Loucy (cell line): ENCODE measurements around the gene GOLGA8S.
"Not testable (repeated sequence)": the region's sequence is repeated elsewhere in the genome, so short reads cannot be mapped to it uniquely, and the experiment has no call there.

Source experiments
- H2AFZ ChIP-seq: fragments of 200-600 bp; sonication (generic); 2 replicates; pipeline ENCODE4 v1.6.0; 2016; ENCODE audit warnings: antibody characterized with exemption, mild to moderate bottlenecking, low read length, moderate library complexity
- H3F3A ChIP-seq: fragments of 200-600 bp; 2 replicates; pipeline ENCODE4 v1.6.0; 2016; ENCODE audit warnings: antibody characterized with exemption, low read depth, mild to moderate bottlenecking
- H3K27me3 ChIP-seq: fragments of 200-600 bp; sonication (generic); 2 replicates; pipeline ENCODE4 v1.6.1; 2014; ENCODE audit warnings: low read length, mild to moderate bottlenecking; ENCODE audit not compliant: insufficient read depth, poor library complexity, severe bottlenecking
- H3K36me3 ChIP-seq: fragments of 200-600 bp; sonication (generic); 2 replicates; pipeline ENCODE4 v1.6.1; 2016; ENCODE audit warnings: low read length; ENCODE audit not compliant: insufficient read depth
- H3K4me1 ChIP-seq: fragments of 200-600 bp; sonication (generic); 2 replicates; pipeline ENCODE4 v1.5.1; 2014; ENCODE audit warnings: low read length, mild to moderate bottlenecking; ENCODE audit not compliant: insufficient read depth, poor library complexity, severe bottlenecking
- H3K4me2 ChIP-seq: fragments of 200-600 bp; sonication (generic); 2 replicates; pipeline ENCODE4 v1.6.0; 2014; ENCODE audit warnings: antibody characterized with exemption, low read length, low read depth, mild to moderate bottlenecking; ENCODE audit not compliant: poor library complexity, severe bottlenecking
- H3K4me3 ChIP-seq: fragments of 200-600 bp; sonication (generic); 2 replicates; pipeline ENCODE4 v1.5.1; 2014; ENCODE audit warnings: low read length, mild to moderate bottlenecking, mixed read lengths; ENCODE audit not compliant: poor library complexity, severe bottlenecking
- H3K79me2 ChIP-seq: fragments of 200-600 bp; sonication (generic); 2 replicates; pipeline ENCODE4 v1.6.1; 2014; ENCODE audit warnings: low read length; ENCODE audit not compliant: insufficient read depth
- H3K9ac ChIP-seq: fragments of 200-600 bp; sonication (generic); 2 replicates; pipeline ENCODE4 v1.6.0; 2014; ENCODE audit warnings: mild to moderate bottlenecking, low read depth, low read length, moderate library complexity; ENCODE audit not compliant: poor library complexity, severe bottlenecking
- H3K9me2 ChIP-seq: fragments of 200-600 bp; sonication (generic); replicated peaks from 2 replicates; pipeline ENCODE4 v1.6.1; 2016; ENCODE audit warnings: low read depth, low read length, mixed read lengths
- H3K9me3 ChIP-seq: fragments of 200-600 bp; sonication (generic); 2 replicates; pipeline ENCODE4 v1.6.1; 2014; ENCODE audit warnings: mild to moderate bottlenecking, antibody characterized with exemption, low read length, low read depth; ENCODE audit not compliant: insufficient read depth
- H4K20me1 ChIP-seq: fragments of 200-600 bp; sonication (generic); 2 replicates; pipeline ENCODE4 v1.6.0; 2014; ENCODE audit warnings: antibody characterized with exemption, low read length, mild to moderate bottlenecking; ENCODE audit not compliant: insufficient read depth, poor library complexity, severe bottlenecking
- CTCF ChIP-seq: fragments of 200-600 bp; sonication (generic); conservative IDR thresholded peaks from 2 replicates; pipeline ENCODE4 v1.5.1; 2014; ENCODE audit warnings: mild to moderate bottlenecking, antibody characterized with exemption, low read length
- EZH2phosphoT487 ChIP-seq: fragments of 200-600 bp; IDR thresholded peaks from 2 replicates; pipeline ENCODE4 v1.6.1; 2018; ENCODE audit warnings: antibody characterized with exemption, mild to moderate bottlenecking, moderate library complexity, borderline replicate concordance

Gene GOLGA8S

GRCh38 chr15:23411841-23412240, 57.3 kb downstream of the GOLGA8S start:
- no peak overlapping the region for H3K9ac ChIP-seq

DNA sequence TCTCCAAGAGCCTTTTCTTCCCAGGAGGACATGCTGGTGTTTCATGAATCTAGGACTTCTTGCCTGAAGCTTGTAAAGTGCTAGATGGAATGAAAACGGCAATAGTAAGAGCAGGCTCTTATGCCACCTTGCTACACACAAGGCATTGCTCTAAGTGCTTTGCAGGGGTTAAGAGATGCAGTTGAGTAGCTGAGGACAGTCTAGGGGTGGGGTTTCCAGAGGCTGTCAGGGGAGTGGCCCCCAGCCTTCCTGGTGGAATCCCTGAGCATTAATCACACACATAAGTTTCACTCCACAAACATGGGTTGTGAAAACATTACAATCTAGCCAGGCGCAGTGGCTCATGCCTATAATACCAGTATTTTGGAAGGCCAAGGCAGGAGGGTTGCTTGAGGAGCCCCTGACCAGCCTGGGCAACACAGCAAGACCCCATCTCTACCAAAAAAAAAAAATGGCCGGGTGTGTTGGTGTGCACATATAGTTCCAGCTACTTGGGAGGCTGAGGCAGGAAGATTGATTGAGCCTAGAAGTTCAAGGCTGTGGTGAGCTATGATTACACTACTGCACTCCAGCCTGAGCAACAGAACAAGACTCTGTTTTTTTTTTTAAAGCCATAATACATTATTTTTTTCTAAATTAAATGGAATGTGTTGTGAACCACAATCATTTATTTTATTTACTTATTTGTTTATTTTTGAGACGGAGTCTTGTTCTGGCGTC, 58.5 kb downstream of the GOLGA8S start:
- H3K9me3 ChIP-seq, H4K20me1 ChIP-seq, H3K9me2 ChIP-seq, H2AFZ ChIP-seq, H3K36me3 ChIP-seq, H3K27me3 ChIP-seq, H3K79me2 ChIP-seq, H3F3A ChIP-seq, H3K4me1 ChIP-seq, H3K4me2 ChIP-seq, H3K9ac ChIP-seq, H3K4me3 ChIP-seq: not testable (repeated sequence)

More at GRCh38 chr15:23411841-23412240, 57.3 kb downstream of the GOLGA8S start:
- Histone ChIP-seq H3K4me3 (no peak overlapping the region), H3K79me2 (no peaks in the 10 kb centered on the region), H2AFZ (no peak overlapping the region), H3K27me3 (no peaks in the 10 kb centered on the region), H3K4me2 (no peak overlapping the region), H3K9me2 (no peaks in the 10 kb centered on the region), H3K9me3 (no peaks in the 10 kb centered on the region), H3K36me3 (no peaks in the 10 kb centered on the region), H3K4me1 (no peaks in the 10 kb centered on the region), H4K20me1 (no peaks in the 10 kb centered on the region), H3F3A (no peaks in the 10 kb centered on the region)
- TF ChIP-seq CTCF: no peak
- no peak for TF ChIP-seq EZH2phosphoT487
